ENCODE measurements around the gene GLB1L3.
A peak's percentile ranks its signal among the peaks of the same experiment; 100 is the strongest.

Gene GLB1L3

GRCh38 chr11:134344497-134345236 is 68.5 kb downstream of the GLB1L3 start:
- peak; percentile 25 for DNase-seq (ENCODE audit: low spot score)

GRCh38 chr11:134345237-134345550 is 69.0 kb downstream of the GLB1L3 start:
- DNase-seq (ENCODE audit: low spot score) = peak; percentile 24

DNA sequence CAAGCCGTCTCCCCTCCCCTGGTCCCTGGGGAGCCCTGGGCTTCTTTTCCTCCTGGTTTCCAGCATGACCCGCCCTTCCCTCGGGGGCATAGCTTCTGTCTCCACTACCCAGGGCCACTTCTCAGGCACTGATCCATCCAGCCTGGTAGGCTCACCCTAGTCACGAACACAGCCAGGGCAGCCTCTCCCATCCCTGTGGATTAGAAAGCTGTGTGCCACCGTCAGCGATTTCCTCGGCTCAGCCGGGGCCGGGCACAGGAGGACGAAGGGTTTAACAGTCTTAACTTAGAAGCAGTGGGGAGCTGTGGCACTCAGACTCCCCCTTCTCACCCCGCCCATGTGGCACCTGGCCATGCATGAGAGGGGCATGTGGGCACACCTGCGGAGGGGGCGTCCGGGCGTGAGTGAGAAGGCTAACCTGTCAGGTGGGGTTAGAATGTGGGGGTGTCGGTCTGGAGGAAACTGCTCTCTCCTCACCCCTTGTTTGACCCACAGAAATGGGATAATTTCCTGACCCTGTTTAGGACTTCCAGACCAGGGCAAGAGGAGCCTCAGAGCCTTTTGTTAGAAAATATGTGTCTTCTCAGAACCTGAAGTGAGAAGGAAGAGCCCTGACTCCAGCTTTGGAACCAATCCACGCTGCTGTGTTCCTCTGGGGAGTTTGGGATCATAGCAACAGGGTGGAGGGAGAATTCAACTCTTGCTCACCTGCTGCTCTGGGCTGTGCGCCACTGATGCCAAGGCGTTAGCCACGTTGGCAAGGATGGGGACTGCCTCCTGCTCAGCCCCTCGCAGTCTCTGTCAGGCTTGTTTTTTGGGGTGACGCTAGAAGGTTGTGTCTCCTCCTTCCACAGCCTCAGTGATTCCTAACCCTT is 70.2 kb downstream of the GLB1L3 start:
- peak; percentile 37 for DNase-seq (ENCODE audit: low spot score)

GRCh38 chr11:134346976-134347350 is 70.8 kb downstream of the GLB1L3 start:
- no peak for DNase-seq (ENCODE audit: low spot score)

DNA sequence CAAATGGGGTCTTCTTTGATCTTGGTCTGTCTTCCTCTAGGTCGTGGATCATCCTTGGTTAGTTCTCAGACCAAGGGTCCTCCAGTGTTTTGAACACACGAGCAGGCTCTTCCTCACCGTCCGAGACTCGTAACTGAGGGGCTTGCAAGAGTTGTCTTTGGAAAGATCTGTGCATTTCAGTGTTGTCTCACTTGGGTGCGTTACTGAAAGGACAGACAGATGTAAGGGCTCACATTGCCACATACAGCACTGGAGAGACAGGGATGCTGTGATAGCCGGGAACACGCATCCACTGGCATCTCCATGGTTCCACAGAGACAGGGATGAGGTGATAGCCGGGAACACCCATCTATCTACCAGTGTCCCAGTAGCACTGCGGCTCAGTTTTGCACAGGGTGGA is 71.3 kb downstream of the GLB1L3 start:
- peak; percentile 18 for DNase-seq (ENCODE audit: low spot score)

- DNase-seq (ENCODE audit: low spot score) = peak; percentile 7
Observed at GRCh38 chr11:134349109-134349801, 73.1 kb downstream of the GLB1L3 start.

GRCh38 chr11:134349802-134350355 is 73.7 kb downstream of the GLB1L3 start:
- no peak for DNase-seq (ENCODE audit: low spot score)

DNA sequence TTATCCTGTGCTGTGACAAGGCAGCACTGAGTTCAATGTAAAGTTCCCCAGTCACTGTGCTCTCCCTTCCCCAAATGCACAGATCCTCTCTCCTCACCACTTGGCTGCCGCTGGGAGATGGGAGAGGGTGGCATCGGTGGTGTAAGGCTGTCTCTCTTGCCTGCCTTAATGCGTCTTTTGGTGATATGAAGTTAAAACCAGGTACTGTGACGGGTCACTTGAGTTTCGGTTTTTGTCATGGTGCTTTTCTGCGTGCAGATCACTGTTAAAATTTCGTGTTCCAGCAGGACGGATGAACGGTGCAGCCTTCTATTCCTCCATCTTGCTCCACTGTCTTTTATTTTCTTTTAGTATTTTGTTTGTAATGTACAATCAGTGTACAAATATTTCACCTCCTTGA is 74.2 kb downstream of the GLB1L3 start:
- no peak for DNase-seq (ENCODE audit: low spot score)

DNA sequence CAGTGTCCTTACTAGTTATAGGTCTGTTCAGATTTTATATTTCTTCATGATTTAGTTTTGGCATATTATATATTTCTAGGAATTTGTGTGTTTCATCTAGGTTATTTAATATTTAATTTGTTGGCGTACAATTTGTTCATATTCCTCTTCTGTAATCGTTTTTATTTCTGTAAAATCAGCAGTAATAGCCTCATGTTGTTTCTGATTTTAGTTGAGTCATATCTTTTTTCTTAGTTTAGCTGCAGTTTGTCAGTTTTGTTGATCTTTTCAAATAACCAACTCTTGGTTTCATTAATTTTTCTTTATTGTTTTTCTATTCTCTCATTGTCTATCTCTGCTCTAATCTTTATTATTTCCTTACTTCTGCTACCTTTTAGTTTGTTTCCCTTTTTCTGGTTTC is 75.9 kb downstream of the GLB1L3 start:
- no peak for DNase-seq (ENCODE audit: low spot score)

GRCh38 chr11:134355136-134355535 is 79.0 kb downstream of the GLB1L3 start:
- DNase-seq (ENCODE audit: low spot score) = no peak

GRCh38 chr11:134355656-134356055 is 79.5 kb downstream of the GLB1L3 start:
- no peak for DNase-seq (ENCODE audit: low spot score)

GRCh38 chr11:134356656-134357544 is 80.7 kb downstream of the GLB1L3 start:
- no peak for DNase-seq (ENCODE audit: low spot score)

DNA sequence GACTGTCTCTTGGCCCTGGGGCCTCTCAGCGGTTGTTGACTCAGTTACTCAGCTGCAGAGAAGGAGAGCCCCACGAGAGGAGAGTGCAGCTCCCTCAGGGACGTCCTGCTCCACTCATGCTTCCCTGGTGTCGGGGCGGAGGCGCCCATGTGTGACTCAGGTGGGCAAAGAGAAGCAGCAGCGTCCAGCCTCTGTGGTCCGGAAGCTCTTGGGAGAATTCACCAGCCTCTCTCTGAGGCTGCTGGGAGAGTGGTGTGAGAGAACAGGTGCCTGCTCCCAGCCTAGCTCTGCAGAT is 81.3 kb downstream of the GLB1L3 start:
- no peak for DNase-seq (ENCODE audit: low spot score)

DNA sequence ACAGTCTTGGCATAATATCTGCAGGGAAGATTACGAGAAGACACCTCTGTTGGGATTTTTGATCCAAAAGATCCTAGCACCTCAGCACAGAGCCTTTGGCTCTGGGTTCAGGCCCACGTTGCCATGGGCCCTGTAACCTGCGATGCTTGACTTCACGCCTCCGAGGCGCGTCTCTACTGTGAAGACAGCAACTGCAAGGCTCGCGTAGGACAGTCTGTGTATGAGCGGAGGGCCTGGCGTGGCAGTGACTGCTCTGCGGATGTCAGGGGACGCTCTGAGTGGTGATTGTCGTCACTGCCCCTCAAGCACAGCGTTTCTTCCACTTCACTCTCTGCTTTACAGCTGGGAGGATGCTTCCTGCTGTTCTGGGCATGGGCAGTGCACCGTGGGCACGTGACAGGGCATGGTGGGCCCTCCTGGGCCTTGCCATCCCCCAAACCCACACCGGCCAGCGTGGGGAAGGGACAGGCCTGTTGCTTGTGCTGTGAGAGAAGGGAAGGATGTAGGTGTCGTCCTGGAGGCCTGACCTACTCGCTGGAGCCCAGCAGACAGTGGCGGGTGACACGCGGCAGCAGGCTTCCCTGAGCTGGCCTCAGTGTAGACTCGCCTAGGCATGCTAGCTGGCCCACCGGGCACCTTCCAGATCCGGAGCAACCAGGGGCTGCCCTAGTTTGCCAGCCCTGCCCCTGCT is 82.1 kb downstream of the GLB1L3 start:
- no peak for DNase-seq (ENCODE audit: low spot score)

GRCh38 chr11:134358856-134359490 is 82.8 kb downstream of the GLB1L3 start:
- no peak for DNase-seq (ENCODE audit: low spot score)

GRCh38 chr11:134359646-134360045 is 83.5 kb downstream of the GLB1L3 start:
- no peak for DNase-seq (ENCODE audit: low spot score)

- DNase-seq (ENCODE audit: low spot score) = peak; percentile 96
Observed at GRCh38 chr11:134360050-134360835, 84.1 kb downstream of the GLB1L3 start.

DNA sequence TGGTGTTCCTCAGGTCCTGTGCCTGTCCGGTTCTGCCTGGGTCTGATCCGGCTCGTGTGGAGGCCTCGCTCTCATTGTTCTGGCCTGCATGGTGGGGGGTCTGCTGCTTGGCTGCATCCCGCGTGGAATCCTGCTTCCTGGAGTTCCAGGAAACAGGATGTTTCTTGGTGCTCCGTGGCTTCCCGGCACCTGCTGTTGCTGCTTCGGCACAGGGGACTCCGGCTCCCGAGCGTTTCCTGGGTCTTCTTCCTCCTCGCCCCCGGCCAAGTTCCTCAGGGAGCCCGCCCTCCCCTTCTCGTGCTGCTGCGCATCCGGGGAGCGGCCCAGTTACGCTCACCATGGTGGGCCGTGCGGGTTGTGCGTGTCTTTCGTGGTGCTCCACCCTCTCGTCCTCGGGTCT is 85.5 kb downstream of the GLB1L3 start:
- no peak for DNase-seq (ENCODE audit: low spot score)

- DNase-seq (ENCODE audit: low spot score) = no peak
Observed at GRCh38 chr11:134362192-134362901, 86.2 kb downstream of the GLB1L3 start.
